ENCODE data around the gene PAX2.

Gene PAX2

GRCh38 chr10:100805543-100806355 is 60.4 kb downstream of the PAX2 start:
- DNase-seq (ENCODE audit: low read depth): no peak
- no peak overlapping the region for H3K4me3 ChIP-seq (ENCODE audit: low read length)
- TF ChIP-seq, protein P1, sequence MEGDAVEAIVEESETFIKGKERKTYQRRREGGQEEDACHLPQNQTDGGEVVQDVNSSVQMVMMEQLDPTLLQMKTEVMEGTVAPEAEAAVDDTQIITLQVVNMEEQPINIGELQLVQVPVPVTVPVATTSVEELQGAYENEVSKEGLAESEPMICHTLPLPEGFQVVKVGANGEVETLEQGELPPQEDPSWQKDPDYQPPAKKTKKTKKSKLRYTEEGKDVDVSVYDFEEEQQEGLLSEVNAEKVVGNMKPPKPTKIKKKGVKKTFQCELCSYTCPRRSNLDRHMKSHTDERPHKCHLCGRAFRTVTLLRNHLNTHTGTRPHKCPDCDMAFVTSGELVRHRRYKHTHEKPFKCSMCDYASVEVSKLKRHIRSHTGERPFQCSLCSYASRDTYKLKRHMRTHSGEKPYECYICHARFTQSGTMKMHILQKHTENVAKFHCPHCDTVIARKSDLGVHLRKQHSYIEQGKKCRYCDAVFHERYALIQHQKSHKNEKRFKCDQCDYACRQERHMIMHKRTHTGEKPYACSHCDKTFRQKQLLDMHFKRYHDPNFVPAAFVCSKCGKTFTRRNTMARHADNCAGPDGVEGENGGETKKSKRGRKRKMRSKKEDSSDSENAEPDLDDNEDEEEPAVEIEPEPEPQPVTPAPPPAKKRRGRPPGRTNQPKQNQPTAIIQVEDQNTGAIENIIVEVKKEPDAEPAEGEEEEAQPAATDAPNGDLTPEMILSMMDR (conservative IDR thresholded peaks at IDR 0.05; ENCODE audit: low read depth, low read length): no peak

- TF ChIP-seq, protein P1 (conservative IDR thresholded peaks at IDR 0.05; ENCODE audit: low read depth, low read length): no peak
- no peak overlapping the region for H3K4me3 ChIP-seq (ENCODE audit: low read length)
- no peak for DNase-seq (ENCODE audit: low read depth)
These were observed 60.9 kb downstream of the PAX2 start for GRCh38 chr10:100806356-100806645.

DNA sequence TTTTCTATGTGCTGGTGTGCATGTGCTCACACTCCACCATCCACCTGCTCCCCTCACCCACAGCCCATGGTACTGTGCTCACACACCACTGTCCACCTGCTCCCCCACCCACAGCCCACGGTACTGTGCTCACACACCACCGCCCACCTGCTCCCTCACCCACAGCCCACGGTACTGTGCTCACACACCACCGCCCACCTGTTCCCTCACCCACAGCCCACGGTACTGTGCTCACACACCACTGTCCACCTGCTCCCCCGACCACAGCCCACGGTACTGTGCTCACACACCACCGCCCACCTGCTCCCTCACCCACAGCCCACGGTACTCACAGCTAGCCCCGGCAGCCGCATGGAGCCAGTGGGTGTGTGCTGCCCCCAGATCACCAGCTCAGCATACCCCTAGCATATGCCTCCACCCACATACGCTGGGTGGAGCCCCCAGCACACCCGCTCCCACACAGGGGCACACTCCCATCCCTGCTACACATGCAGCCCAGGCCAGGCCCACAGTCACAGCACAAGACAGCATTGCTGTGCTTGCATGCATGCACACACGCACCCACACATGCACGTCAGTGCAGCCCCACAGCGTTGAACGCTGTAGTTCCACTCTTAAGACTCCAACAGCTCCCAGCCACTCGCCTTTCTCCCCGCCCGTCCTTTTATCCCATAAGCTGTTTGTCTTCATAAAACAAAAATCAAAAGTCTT is 62.0 kb downstream of the PAX2 start:
- TF ChIP-seq, protein P1 (conservative IDR thresholded peaks at IDR 0.05; ENCODE audit: low read depth, low read length): no peak
- no peak for DNase-seq (ENCODE audit: low read depth)

DNA sequence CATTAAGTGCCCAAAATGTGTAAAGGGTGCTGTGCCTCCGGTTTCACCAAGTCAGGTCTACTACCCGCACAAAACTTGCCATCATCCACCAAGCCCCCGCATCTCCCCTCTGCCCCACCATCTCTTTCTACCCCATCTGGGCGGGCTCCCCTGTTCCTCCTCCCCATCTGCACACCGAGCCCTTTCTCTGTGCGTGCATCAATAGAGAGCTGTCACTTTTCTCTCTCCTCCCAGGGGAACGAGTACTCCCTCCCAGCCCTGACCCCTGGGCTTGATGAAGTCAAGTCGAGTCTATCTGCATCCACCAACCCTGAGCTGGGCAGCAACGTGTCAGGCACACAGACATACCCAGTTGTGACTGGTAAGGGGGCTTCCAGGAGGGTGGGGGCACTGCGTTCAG is 63.5 kb downstream of the PAX2 start:
- H3K4me3 ChIP-seq (ENCODE audit: low read length): no peak overlapping the region
- TF ChIP-seq, protein P1 (conservative IDR thresholded peaks at IDR 0.05; ENCODE audit: low read depth, low read length): no peak
- no peak for DNase-seq (ENCODE audit: low read depth)

More for the DNA sequence above, 62.0 kb downstream of the PAX2 start:
- no peak overlapping the region for H3K4me3 ChIP-seq (ENCODE audit: low read length)

GRCh38 chr10:100810091-100810834 is 64.9 kb downstream of the PAX2 start:
- DNase-seq (ENCODE audit: low read depth): no peak
- TF ChIP-seq, protein P1 (conservative IDR thresholded peaks at IDR 0.05; ENCODE audit: low read depth, low read length): no peak
- no peak overlapping the region for H3K4me3 ChIP-seq (ENCODE audit: low read length)

DNA sequence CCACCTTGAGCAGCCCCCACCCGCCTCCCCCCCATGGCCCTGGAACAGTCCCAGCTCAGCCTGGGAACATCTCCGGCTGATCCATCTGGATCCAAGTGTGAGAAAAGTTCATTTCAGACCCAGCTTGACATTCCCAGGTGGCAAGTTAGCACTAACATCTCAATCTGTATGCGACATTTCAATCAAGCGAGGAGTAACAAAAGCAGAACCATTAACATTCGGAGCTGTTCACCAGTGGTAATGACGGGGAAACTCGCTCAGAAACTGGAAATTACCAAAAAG is 65.4 kb downstream of the PAX2 start:
- H3K4me3 ChIP-seq (ENCODE audit: low read length): no peak overlapping the region
- no peak for DNase-seq (ENCODE audit: low read depth)
- TF ChIP-seq, protein P1 (conservative IDR thresholded peaks at IDR 0.05; ENCODE audit: low read depth, low read length): no peak

All from retinal pigment epithelial cell (primary cell).